Activated T-cell treated with anti-CD3 and anti-CD28 coated beads, Interleukin-2, amount 50 U/mL, for 1 hour (primary cell): ENCODE data around the gene MTR.
"Not testable (repeated sequence)": the region's sequence is repeated elsewhere in the genome, so short reads cannot be mapped to it uniquely, and the experiment has no call there.

Experiments
- DNase-seq: peaks from one replicate; pipeline ENCODE4 v3.0.0-alpha.2; 2020

Gene MTR

GRCh38 chr1:236835491-236835890, 40.4 kb downstream of the MTR start:
- DNase-seq: no peak

- DNase-seq: no peak
Measured at GRCh38 chr1:236836157-236836556, 41.1 kb downstream of the MTR start.

- DNase-seq: no peak
Measured at GRCh38 chr1:236837115-236837514, 42.0 kb downstream of the MTR start.

- no peak for DNase-seq
Measured at GRCh38 chr1:236837897-236838296, 42.8 kb downstream of the MTR start.

GRCh38 chr1:236841341-236841740, 46.2 kb downstream of the MTR start:
- no peak for DNase-seq

GRCh38 chr1:236844499-236845271, 49.6 kb downstream of the MTR start:
- no peak for DNase-seq

- DNase-seq: no peak
Measured at GRCh38 chr1:236845830-236846229, 50.7 kb downstream of the MTR start.

GRCh38 chr1:236848274-236848923, 53.3 kb downstream of the MTR start:
- no peak for DNase-seq

GRCh38 chr1:236850077-236850979, 55.2 kb downstream of the MTR start:
- no peak for DNase-seq

- DNase-seq: no peak
Measured at GRCh38 chr1:236851871-236852270, 56.8 kb downstream of the MTR start.

- no peak for DNase-seq
Measured at GRCh38 chr1:236853921-236854604, 59.0 kb downstream of the MTR start.

GRCh38 chr1:236854605-236854983, 59.5 kb downstream of the MTR start:
- DNase-seq: no peak

GRCh38 chr1:236856649-236857048, 61.6 kb downstream of the MTR start:
- not testable (repeated sequence) for DNase-seq

- DNase-seq: no peak
Measured at GRCh38 chr1:236858165-236858564, 63.1 kb downstream of the MTR start.

GRCh38 chr1:236860101-236860500, 65.0 kb downstream of the MTR start:
- no peak for DNase-seq

GRCh38 chr1:236860674-236861073, 65.6 kb downstream of the MTR start:
- no peak for DNase-seq

GRCh38 chr1:236861560-236862218, 66.6 kb downstream of the MTR start:
- DNase-seq: no peak

GRCh38 chr1:236862219-236862591, 67.1 kb downstream of the MTR start:
- no peak for DNase-seq

GRCh38 chr1:236862615-236863211, 67.6 kb downstream of the MTR start:
- DNase-seq: no peak

GRCh38 chr1:236864211-236864610, 69.1 kb downstream of the MTR start:
- DNase-seq: no peak

GRCh38 chr1:236864996-236865817, 70.1 kb downstream of the MTR start:
- no peak for DNase-seq
